Activated CD4-positive, alpha-beta T cell treated with anti-CD3 and anti-CD28 coated beads for 36 hours (primary cell): Measurements from ENCODE around the gene SEMA3F. TPM values are rescaled to one million over a fixed set of nuclear protein-coding genes. Genes with fewer than 3 reads are reported as not detected.

Source experiments
- ATAC-seq: fragments of 200-7000 bp; cut with Tn5 transposase; one replicate; pipeline ENCODE4 v1.10.0; 2021; ENCODE audit warnings: mild to moderate bottlenecking, moderate library complexity
- CTCF ChIA-PET: fragments of 350-600 bp; sonication (Branson Sonifier 250); formaldehyde crosslinking; loops from one replicate; lab custom pipeline; 2021; ENCODE audit warnings: antibody characterized with exemption; lab: Charles Lee
- POLR2A ChIA-PET: fragments of 350-600 bp; sonication (Branson Sonifier 250); formaldehyde crosslinking; loops from one replicate; lab custom pipeline; 2021; ENCODE audit warnings: antibody characterized with exemption, inconsistent platforms; lab: Charles Lee
- DNase-seq: peaks from one replicate; pipeline ENCODE4 v3.0.0-alpha.2; 2020
- H3K27ac Mint-ChIP-seq: one replicate; pipeline ENCODE4 v1.8.0; 2021; ENCODE audit warnings: mixed read lengths
- H3K27me3 Mint-ChIP-seq: one replicate; pipeline ENCODE4 v1.8.0; 2021; ENCODE audit warnings: mixed read lengths
- H3K36me3 Mint-ChIP-seq: one replicate; pipeline ENCODE4 v1.8.0; 2021; ENCODE audit warnings: low read depth, mixed read lengths
- H3K4me1 Mint-ChIP-seq: one replicate; pipeline ENCODE4 v1.8.0; 2021; ENCODE audit warnings: mixed read lengths
- H3K4me3 Mint-ChIP-seq: one replicate; pipeline ENCODE4 v1.8.0; 2021; ENCODE audit warnings: mild to moderate bottlenecking, moderate library complexity, mixed read lengths
- H3K9me3 Mint-ChIP-seq: one replicate; pipeline ENCODE4 v1.8.0; 2021; ENCODE audit warnings: low read depth, mixed read lengths
- intact Hi-C, 2 experiments: fragments of 100-400 bp; cut with DNase I in 1 of 2; cut with micrococcal nuclease in 1 of 2; formaldehyde crosslinking; loops; one replicate each; pipeline versions ENCODE4 v1.14.2 to v1.15.1; 2022 to 2024; cut with DNase I, micrococcal nuclease
- total RNA-seq, 2 experiments: library from RNA; stranded (reverse); gene quantifications; one replicate each; pipeline ENCODE4 v1.2.3, GENCODE V29; 2021

The SEMA3F gene
- total RNA-seq, 2 experiments from 2014 or later, result 0.25 to 0.46 TPM

GRCh38 chr3:50122661-50123391 is 32.3 kb upstream of the SEMA3F start:
- no peak for DNase-seq
- ATAC-seq, result no peak
- Mint-ChIP-seq H3K27me3 (no peaks in the 10 kb centered on the region), H3K4me3 (no peak overlapping the region), H3K36me3 (peaks cover 7% of the 10 kb centered on the region), H3K27ac (no peak overlapping the region), H3K4me1 (no peaks in the 10 kb centered on the region), H3K9me3 (no peaks in the 10 kb centered on the region)
- ChIA-PET POLR2A (interaction anchor here (1.3 kb wide), 1 partner anchor 14 kb away, joined by 5 read pairs; no protein-coding TSS in a partner anchor), CTCF (interaction anchor here (0.6 to 3.2 kb wide), 7 partner anchors 13 to 96 kb away, joined by 3 to 20 read pairs (median 3); no protein-coding TSS in a partner anchor)
- intact Hi-C loops, result loop anchor here in 1 of 2 experiments (5.0 kb wide), 1 partner anchor 149 kb away; no protein-coding TSS in a partner anchor

DNA sequence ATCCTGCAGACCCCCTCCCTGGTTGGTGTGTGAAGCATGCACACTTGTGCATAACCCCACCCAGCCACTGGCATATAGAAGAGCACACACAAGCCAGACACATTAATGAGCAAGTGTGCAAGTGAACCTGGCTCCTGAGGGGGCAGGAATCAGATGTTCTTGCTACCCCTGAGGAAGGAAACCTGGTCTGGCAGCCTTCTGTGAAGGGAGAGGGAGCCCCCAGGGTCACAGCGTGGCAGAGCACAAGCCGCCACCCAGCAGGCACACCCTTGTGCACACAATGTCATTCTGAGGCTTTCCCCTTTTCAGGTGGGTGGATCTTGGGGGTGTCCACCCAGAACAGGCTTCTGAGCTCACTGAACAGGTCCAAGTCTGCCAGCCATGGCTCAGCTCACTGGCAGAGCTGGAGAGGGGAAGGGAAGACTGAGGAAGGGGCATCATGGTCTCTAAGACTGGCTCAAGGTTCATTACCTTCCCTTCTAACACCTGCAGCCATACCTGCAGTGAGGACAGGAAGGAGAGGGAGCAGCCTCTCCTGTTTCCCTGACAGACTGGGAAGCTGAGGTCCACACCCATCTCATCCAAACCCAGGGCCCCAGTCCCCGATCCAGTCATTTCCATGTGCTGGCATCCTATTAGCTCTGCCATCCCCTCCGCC is 31.6 kb upstream of the SEMA3F start:
- no peak for ATAC-seq
- intact Hi-C loops, result loop anchor here in 1 of 2 experiments (5.0 kb wide), 1 partner anchor 149 kb away; no protein-coding TSS in a partner anchor
- Mint-ChIP-seq H3K9me3 (no peaks in the 10 kb centered on the region), H3K4me1 (no peaks in the 10 kb centered on the region), H3K27ac (no peak overlapping the region), H3K4me3 (no peak overlapping the region), H3K27me3 (no peaks in the 10 kb centered on the region), H3K36me3 (peaks cover 5% of the 10 kb centered on the region)
- DNase-seq, result no peak
- POLR2A ChIA-PET, result no interaction called here
- CTCF ChIA-PET, result interaction anchor here (1.5 kb wide), 1 partner anchor 14 kb away, joined by 4 read pairs; no protein-coding TSS in a partner anchor

DNA sequence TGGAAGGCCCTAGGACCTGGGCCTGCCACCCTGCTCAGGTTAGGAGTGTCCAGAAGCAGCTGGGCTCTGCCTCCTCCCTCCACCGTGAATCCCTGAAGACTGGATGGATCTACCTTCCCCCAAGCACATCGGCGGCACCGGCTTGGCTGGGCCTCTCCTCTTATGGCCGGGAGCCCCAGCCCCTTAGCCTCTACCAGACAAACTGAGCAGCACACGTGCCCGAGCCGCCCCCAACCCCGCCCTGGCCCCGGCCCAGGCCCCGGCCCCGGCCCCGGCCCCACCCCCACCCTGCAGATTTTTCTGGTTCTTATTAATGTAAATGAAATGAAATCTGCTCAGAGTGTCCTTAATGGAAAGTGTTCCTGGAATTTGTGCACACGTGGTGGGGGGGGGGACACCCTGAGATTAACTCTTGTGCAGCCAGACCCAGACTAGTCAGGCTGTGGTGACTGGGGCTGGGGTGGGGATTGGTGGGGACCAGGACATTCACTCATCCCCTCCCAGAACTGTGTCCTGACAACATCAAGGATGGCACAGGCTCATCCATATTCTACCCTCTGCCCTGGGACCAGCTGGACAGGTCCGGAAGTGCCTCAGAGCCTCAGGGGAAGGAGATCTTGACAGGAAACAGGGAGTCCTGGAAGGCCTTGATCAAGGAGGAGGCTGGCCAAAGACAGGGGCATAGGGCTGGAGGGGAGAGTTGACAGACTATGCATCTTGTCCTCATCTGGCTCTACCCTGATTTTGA is 30.9 kb upstream of the SEMA3F start:
- intact Hi-C loops, result loop anchor here in 1 of 2 experiments (5.0 kb wide), 1 partner anchor 148 kb away; no protein-coding TSS in a partner anchor
- POLR2A ChIA-PET, result no interaction called here
- CTCF ChIA-PET, result no interaction called here

GRCh38 chr3:50124800-50125178 is 30.3 kb upstream of the SEMA3F start:
- no peak for DNase-seq
- ChIA-PET CTCF (interaction anchor here (1.6 kb wide), 1 partner anchor 11 kb away, joined by 5 read pairs; no protein-coding TSS in a partner anchor), POLR2A (no interaction called here)
- no peak overlapping the region for H3K27ac Mint-ChIP-seq
- no peaks in the 10 kb centered on the region for H3K9me3 Mint-ChIP-seq
- H3K4me1 Mint-ChIP-seq, result no peaks in the 10 kb centered on the region
- no peaks in the 10 kb centered on the region for H3K27me3 Mint-ChIP-seq
- peaks cover 1% of the 10 kb centered on the region for H3K36me3 Mint-ChIP-seq
- ATAC-seq, result no peak
- intact Hi-C loops, result loop anchor here in 1 of 2 experiments (5.0 kb wide), 1 partner anchor 148 kb away; no protein-coding TSS in a partner anchor
- no peak overlapping the region for H3K4me3 Mint-ChIP-seq

More for the DNA sequence above, 30.9 kb upstream of the SEMA3F start:
- H3K4me3 Mint-ChIP-seq, result no peak overlapping the region
- ATAC-seq (no peak), DNase-seq (no peak)
- no peaks in the 10 kb centered on the region for H3K9me3 Mint-ChIP-seq
- no peak overlapping the region for H3K27ac Mint-ChIP-seq
- H3K27me3 Mint-ChIP-seq, result no peaks in the 10 kb centered on the region
- peaks cover 3% of the 10 kb centered on the region for H3K36me3 Mint-ChIP-seq
- H3K4me1 Mint-ChIP-seq, result no peaks in the 10 kb centered on the region

GRCh38 chr3:50125541-50126286 is 29.4 kb upstream of the SEMA3F start:
- Mint-ChIP-seq H3K9me3 (no peaks in the 10 kb centered on the region), H3K27me3 (no peaks in the 10 kb centered on the region), H3K36me3 (no peaks in the 10 kb centered on the region), H3K4me3 (no peak overlapping the region), H3K4me1 (no peaks in the 10 kb centered on the region), H3K27ac (no peak overlapping the region)
- DNase-seq (no peak), ATAC-seq (no peak)
- CTCF ChIA-PET, result interaction anchor here (1.2 to 1.7 kb wide), 3 partner anchors 12 to 63 kb away, joined by 4 to 5 read pairs (median 4); no protein-coding TSS in a partner anchor
- POLR2A ChIA-PET, result no interaction called here
- intact Hi-C loops, result no loop called here

DNA sequence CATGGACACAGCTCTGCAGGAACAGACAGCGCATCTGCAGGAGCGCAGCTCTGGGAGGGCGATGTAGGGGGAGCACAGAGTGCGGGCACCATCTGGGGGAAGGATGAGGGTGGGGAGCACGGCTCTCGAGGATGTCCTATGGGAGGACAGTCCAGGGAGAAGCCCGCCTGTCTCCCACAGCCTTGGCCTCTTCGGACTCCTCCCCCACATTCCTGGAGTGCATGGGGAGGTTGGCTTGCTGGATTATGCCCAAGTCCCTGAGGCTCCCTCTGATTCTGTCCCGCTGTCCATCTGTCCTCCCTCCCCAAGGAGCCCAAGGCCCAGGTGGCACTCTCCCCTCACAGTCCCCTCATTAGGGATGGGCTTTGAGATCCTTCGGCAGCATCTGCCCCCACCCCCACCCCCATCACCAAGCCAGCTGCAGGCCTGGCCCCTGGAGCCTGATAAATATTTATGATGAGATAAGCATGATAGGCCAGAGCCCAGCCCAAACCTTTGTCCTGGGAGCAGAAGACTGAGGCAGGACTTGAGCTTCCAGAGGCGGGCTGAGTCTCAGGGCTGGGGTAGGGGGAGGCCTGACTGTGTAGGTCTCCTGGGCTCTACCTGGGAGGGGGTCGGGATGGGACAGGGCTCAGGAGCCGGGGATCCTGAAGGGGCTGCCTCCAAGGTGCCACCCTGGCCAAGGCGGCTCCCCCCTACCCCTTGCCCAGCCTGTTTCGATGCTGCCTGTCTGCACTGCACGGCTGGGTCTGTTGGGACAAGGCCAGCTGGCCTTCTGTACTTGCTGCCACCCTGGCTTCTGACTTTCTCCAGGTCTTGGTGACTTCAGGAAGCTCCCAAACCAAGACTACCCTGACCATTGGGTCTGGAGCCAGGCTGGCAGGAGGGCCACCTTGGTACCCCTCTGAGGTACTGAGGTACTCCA is 28.6 kb upstream of the SEMA3F start:
- ATAC-seq (no peak), DNase-seq (no peak)
- CTCF ChIA-PET, result interaction anchor here (0.5 to 1.7 kb wide), 4 partner anchors 12 to 636 kb away, joined by 3 to 5 read pairs (median 4); no protein-coding TSS in a partner anchor
- no peak overlapping the region for H3K27ac Mint-ChIP-seq
- H3K4me3 Mint-ChIP-seq, result no peak overlapping the region
- intact Hi-C loops, result no loop called here
- no peaks in the 10 kb centered on the region for H3K9me3 Mint-ChIP-seq
- POLR2A ChIA-PET, result no interaction called here
- no peaks in the 10 kb centered on the region for H3K4me1 Mint-ChIP-seq
- H3K27me3 Mint-ChIP-seq, result no peaks in the 10 kb centered on the region
- no peaks in the 10 kb centered on the region for H3K36me3 Mint-ChIP-seq

DNA sequence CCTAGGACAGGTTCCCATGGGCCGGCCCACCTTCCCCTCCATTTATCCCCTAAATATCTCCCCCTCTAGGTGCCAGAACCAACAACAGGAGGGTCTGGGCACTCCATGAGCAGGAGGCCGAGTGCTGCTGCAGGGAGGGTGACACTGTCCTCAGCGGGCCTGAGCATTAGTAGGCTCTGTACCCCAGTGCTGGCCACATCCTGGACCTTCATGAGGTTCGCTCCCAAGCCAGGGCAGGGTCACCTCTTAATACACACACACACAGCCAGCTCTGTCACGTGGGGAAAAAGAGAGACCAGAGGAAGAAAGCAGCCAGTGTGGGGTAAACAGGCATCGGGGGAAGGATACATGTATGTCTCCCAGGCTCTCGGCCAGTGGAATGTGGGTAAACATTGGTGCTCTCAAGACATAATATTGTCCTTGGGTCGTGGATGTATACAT is 27.9 kb upstream of the SEMA3F start:
- H3K27ac Mint-ChIP-seq, result no peak overlapping the region
- no peaks in the 10 kb centered on the region for H3K9me3 Mint-ChIP-seq
- H3K4me3 Mint-ChIP-seq, result no peak overlapping the region
- H3K36me3 Mint-ChIP-seq, result no peaks in the 10 kb centered on the region
- intact Hi-C loops, result no loop called here
- no peak for DNase-seq
- ATAC-seq, result no peak
- H3K4me1 Mint-ChIP-seq, result no peaks in the 10 kb centered on the region
- ChIA-PET CTCF (no interaction called here), POLR2A (no interaction called here)
- H3K27me3 Mint-ChIP-seq, result no peaks in the 10 kb centered on the region

GRCh38 chr3:50128001-50128400 is 27.1 kb upstream of the SEMA3F start:
- Mint-ChIP-seq H3K4me1 (no peaks in the 10 kb centered on the region), H3K36me3 (no peaks in the 10 kb centered on the region), H3K27me3 (no peaks in the 10 kb centered on the region), H3K9me3 (no peaks in the 10 kb centered on the region), H3K4me3 (no peak overlapping the region), H3K27ac (no peak overlapping the region)
- intact Hi-C loops, result no loop called here
- POLR2A ChIA-PET, result no interaction called here
- CTCF ChIA-PET, result no interaction called here
- DNase-seq (no peak), ATAC-seq (no peak)

DNA sequence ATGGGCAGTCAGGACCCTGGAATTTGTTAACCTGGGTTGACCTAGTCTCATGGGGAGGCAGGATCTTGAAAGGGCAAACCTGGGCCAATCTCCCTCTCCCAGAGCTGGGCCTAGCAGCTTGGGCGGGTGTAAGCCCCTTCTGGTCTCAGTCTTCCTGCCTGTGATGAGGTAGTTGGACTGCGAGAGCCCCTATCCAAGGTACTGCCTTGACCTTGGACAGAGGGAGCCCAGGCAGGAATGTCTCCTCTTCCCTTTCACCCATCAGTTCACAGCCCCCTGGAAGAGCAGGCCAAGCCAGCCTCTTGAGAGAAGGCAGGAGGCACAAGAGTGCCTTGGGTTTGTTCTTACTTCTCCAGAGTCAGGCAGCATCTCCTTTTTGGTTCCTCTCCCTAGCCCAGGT is 24.7 kb upstream of the SEMA3F start:
- Mint-ChIP-seq H3K36me3 (no peaks in the 10 kb centered on the region), H3K4me1 (no peaks in the 10 kb centered on the region), H3K9me3 (no peaks in the 10 kb centered on the region), H3K27ac (no peak overlapping the region), H3K27me3 (no peaks in the 10 kb centered on the region), H3K4me3 (no peak overlapping the region)
- intact Hi-C loops, result no loop called here
- ATAC-seq, result no peak
- DNase-seq, result no peak
- POLR2A ChIA-PET, result no interaction called here
- CTCF ChIA-PET, result interaction anchor here (1.0 kb wide), 1 partner anchor 10 kb away, joined by 3 read pairs; no protein-coding TSS in a partner anchor
